Thyroid gland (tissue), 4 donors: ENCODE data around the gene HELLS. TPM values are rescaled to one million over a fixed set of nuclear protein-coding genes. Genes with fewer than 3 reads are reported as not detected.
"Not testable (repeated sequence)": the region's sequence is repeated elsewhere in the genome, so short reads cannot be mapped to it uniquely, and the experiment has no call there.

Experiments used
- DNase-seq, 2 donors: peaks; one replicate each; pipeline ENCODE4 v3.0.0-alpha.2; 2019
- H3K27ac ChIP-seq, 3 donors: fragments of 200-600 bp; sonication (generic); 1 replicate in 2 of 3; 2 replicates in 1 of 3; pipeline ENCODE4 v1.5.1; 2016 to 2019; ENCODE audit warnings: mild to moderate bottlenecking in 1 of 3, moderate library complexity in 1 of 3
- H3K27me3 ChIP-seq: fragments of 200-600 bp; sonication (generic); one replicate; pipeline ENCODE4 v1.5.1; 2019
- H3K36me3 ChIP-seq, 2 donors: fragments of 200-600 bp; sonication (generic); one replicate each; pipeline ENCODE4 v1.5.1; 2016 to 2019
- H3K4me1 ChIP-seq, 2 donors: fragments of 200-600 bp; sonication (generic); one replicate each; pipeline ENCODE4 v1.5.1; 2017 to 2019
- H3K4me3 ChIP-seq, 3 donors: fragments of 200-600 bp; sonication (generic); replicated peaks in 1 of 3; 1 replicate in 2 of 3; 2 replicates in 1 of 3; pipeline ENCODE4 v1.5.1; 2016; ENCODE audit warnings: mild to moderate bottlenecking in 1 of 3
- H3K9me3 ChIP-seq: fragments of 200-600 bp; sonication (generic); one replicate; pipeline ENCODE4 v1.5.1; 2017
- CTCF ChIP-seq, 6 experiments: fragments of 200-600 bp in 3 of 6; fragments of 450-650 bp in 3 of 6; sonication (generic) in 3 of 6; IDR thresholded peaks; one replicate each; pipeline ENCODE4 v1.5.1; 2016 to 2019; ENCODE audit warnings: antibody characterized with exemption in 6 of 6, mild to moderate bottlenecking in 2 of 6, inconsistent platforms in 1 of 6, moderate library complexity in 1 of 6
- POLR2A ChIP-seq, 2 donors: fragments of 450-650 bp; IDR thresholded peaks; one replicate each; pipeline ENCODE4 v1.6.1; 2017; ENCODE audit warnings: antibody characterized with exemption in 2 of 2, mild to moderate bottlenecking in 2 of 2, moderate library complexity in 1 of 2
- WGBS, 2 donors: methylation state at CpG; one replicate each; pipeline ENCODE4 v1.1.5; 2017; 5-methylcytosine and 5-hydroxymethylcytosine counted together
- intact Hi-C: fragments of 100-400 bp; cut with DNase I; formaldehyde crosslinking; loops from one replicate; pipeline ENCODE4 v1.15.1; 2023
- total RNA-seq, 4 donors: library from RNA; depleted of rRNA; stranded (reverse); fragments of >200 nt; gene quantifications; one replicate each; pipeline ENCODE4 v1.2.3, GENCODE V29; 2016

The HELLS gene
- total RNA-seq, 4 donors from 2014 or later: 2.7 to 11.2 (median 8.4) TPM

- no peak overlapping the region for H3K4me3 ChIP-seq
- no peaks in the 10 kb centered on the region for H3K4me1 ChIP-seq
- H3K36me3 ChIP-seq: no peaks in the 10 kb centered on the region
- H3K9me3 ChIP-seq: no peaks in the 10 kb centered on the region
- intact Hi-C loops: no loop called here
- H3K27me3 ChIP-seq: no peaks in the 10 kb centered on the region
- no peak overlapping the region for H3K27ac ChIP-seq
- DNase-seq: no peak
- 95 to 96% methylated on average over 1 of the region's 1 CpG for WGBS, 2 donors
- TF ChIP-seq CTCF (IDR thresholded peaks at IDR 0.05): no peak
- no peak for TF ChIP-seq POLR2A (IDR thresholded peaks at IDR 0.05)
These were observed 87.4 kb downstream of the HELLS start for GRCh38 chr10:94632954-94633353.

- H3K9me3 ChIP-seq, intact Hi-C loops: not testable (repeated sequence)
- WGBS, 2 donors: 96 to 97% methylated on average over 4 of the region's 4 CpGs
These were observed 92.5 kb downstream of the HELLS start for GRCh38 chr10:94638097-94638496.

GRCh38 chr10:94639902-94640301, 94.3 kb downstream of the HELLS start:
- H3K27me3 ChIP-seq: no peaks in the 10 kb centered on the region
- no peak for DNase-seq
- 85 to 90% methylated on average over 8 of the region's 8 CpGs for WGBS, 2 donors

More at GRCh38 chr10:94638097-94638496, 92.5 kb downstream of the HELLS start:
- H3K4me1 ChIP-seq, H3K36me3 ChIP-seq, DNase-seq, H3K27me3 ChIP-seq, H3K27ac ChIP-seq, H3K4me3 ChIP-seq: not testable (repeated sequence)

GRCh38 chr10:94640562-94640961, 95.0 kb downstream of the HELLS start:
- no peak for DNase-seq
- no peaks in the 10 kb centered on the region for H3K9me3 ChIP-seq
- intact Hi-C loops: no loop called here
- H3K27ac ChIP-seq: no peak overlapping the region
- H3K4me1 ChIP-seq: no peaks in the 10 kb centered on the region
- WGBS, 2 donors: 58 to 63% methylated on average over 3 of the region's 3 CpGs
- no peaks in the 10 kb centered on the region for H3K36me3 ChIP-seq
- H3K27me3 ChIP-seq: no peaks in the 10 kb centered on the region
- H3K4me3 ChIP-seq: no peak overlapping the region
- no peak for TF ChIP-seq POLR2A (IDR thresholded peaks at IDR 0.05)
- TF ChIP-seq CTCF (IDR thresholded peaks at IDR 0.05): no peak

More at GRCh38 chr10:94639902-94640301, 94.3 kb downstream of the HELLS start:
- Histone ChIP-seq H3K36me3 (no peaks in the 10 kb centered on the region), H3K9me3 (no peaks in the 10 kb centered on the region), H3K27ac (no peak overlapping the region), H3K4me1 (no peaks in the 10 kb centered on the region), H3K4me3 (no peak overlapping the region)
- intact Hi-C loops: no loop called here
- no peak for TF ChIP-seq CTCF (IDR thresholded peaks at IDR 0.05)
- no peak for TF ChIP-seq POLR2A (IDR thresholded peaks at IDR 0.05)

- no peak for DNase-seq
- Histone ChIP-seq H3K36me3 (no peaks in the 10 kb centered on the region), H3K27ac (no peak overlapping the region), H3K4me3 (no peak overlapping the region), H3K27me3 (no peaks in the 10 kb centered on the region), H3K4me1 (no peaks in the 10 kb centered on the region), H3K9me3 (no peaks in the 10 kb centered on the region)
- intact Hi-C loops: no loop called here
- no peak for TF ChIP-seq CTCF (IDR thresholded peaks at IDR 0.05)
- no peak for TF ChIP-seq POLR2A (IDR thresholded peaks at IDR 0.05)
- 81 to 92% methylated on average over 4 of the region's 4 CpGs for WGBS, 2 donors
These were observed 95.9 kb downstream of the HELLS start for GRCh38 chr10:94641480-94641879.

- TF ChIP-seq CTCF (IDR thresholded peaks at IDR 0.05): no peak
- TF ChIP-seq POLR2A (IDR thresholded peaks at IDR 0.05): no peak
- intact Hi-C loops: no loop called here
- H3K4me1 ChIP-seq: no peaks in the 10 kb centered on the region
- H3K9me3 ChIP-seq: no peaks in the 10 kb centered on the region
- H3K27me3 ChIP-seq: no peaks in the 10 kb centered on the region
- DNase-seq: no peak
- H3K27ac ChIP-seq: no peak overlapping the region
- no peak overlapping the region for H3K4me3 ChIP-seq
- WGBS, 2 donors: 91 to 92% methylated on average over 1 of the region's 1 CpG
- no peaks in the 10 kb centered on the region for H3K36me3 ChIP-seq
These were observed 98.8 kb downstream of the HELLS start for GRCh38 chr10:94644352-94644751.
